SKM-1 treated with dmso at 0.1 percent for 144 hours (cell line): ENCODE results near the gene CNN1.
"Not testable (repeated sequence)": the region's sequence is repeated elsewhere in the genome, so short reads cannot be mapped to it uniquely, and the experiment has no call there.

Experiments
- DNase-seq: peaks from one replicate; lab custom pipeline; 2025; ENCODE audit not compliant: unreplicated experiment; lab: John Stamatoyannopoulos, UW

Gene CNN1

DNA sequence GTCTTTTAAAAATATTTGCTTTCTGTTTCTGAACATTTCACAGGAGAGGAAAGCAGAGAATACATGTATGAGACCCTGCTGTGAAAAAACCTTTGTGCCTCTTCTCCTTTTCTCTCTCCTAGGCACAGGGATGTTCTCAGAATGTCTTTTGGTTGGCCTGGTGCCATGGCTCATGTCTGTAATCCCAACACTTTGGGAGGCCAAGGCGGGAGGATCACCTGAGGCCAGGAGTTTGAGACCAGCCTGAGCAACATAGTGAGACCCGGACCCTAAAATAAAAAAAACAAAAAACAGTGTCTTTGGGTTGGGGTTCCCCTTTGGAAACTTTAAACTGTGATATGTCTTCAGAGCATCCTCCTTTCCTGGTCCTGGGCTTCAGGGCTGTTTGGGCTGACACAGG lies 60.1 kb downstream of the CNN1 start:
- DNase-seq: no peak

- not testable (repeated sequence) for DNase-seq
These were observed 61.1 kb downstream of the CNN1 start for GRCh38 chr19:11599704-11600103.
